Osteoblast (primary cell): ENCODE results near the gene ITPKC. TPM values are rescaled to one million over a fixed set of nuclear protein-coding genes. Genes with fewer than 3 reads are reported as not detected.

ENCODE experiments used
- DNase-seq: peaks from one replicate; pipeline ENCODE4 v3.0.0; 2011; ENCODE audit warnings: low spot score, mixed read lengths; ENCODE audit not compliant: insufficient read length; ENCODE audit errors: missing footprints
- H2AFZ ChIP-seq: 2 replicates; pipeline ENCODE4 v1.6.0; 2011; ENCODE audit warnings: mild to moderate bottlenecking, low read length
- H3K27ac ChIP-seq: 2 replicates; pipeline ENCODE4 v1.5.1; 2011; ENCODE audit warnings: mild to moderate bottlenecking, low read depth, low read length, moderate library complexity
- H3K27me3 ChIP-seq: 2 replicates; pipeline ENCODE4 v1.6.0; 2012; ENCODE audit warnings: mild to moderate bottlenecking, control low read depth, inconsistent platforms, low read length, moderate library complexity; ENCODE audit not compliant: insufficient read depth
- H3K36me3 ChIP-seq: 2 replicates; pipeline ENCODE4 v1.5.1; 2011; ENCODE audit warnings: mild to moderate bottlenecking, low read length, control low read depth, moderate library complexity; ENCODE audit not compliant: insufficient read depth
- H3K4me1 ChIP-seq: 2 replicates; pipeline ENCODE4 v1.5.1; 2011; ENCODE audit warnings: mild to moderate bottlenecking, low read length, control low read depth, moderate library complexity; ENCODE audit not compliant: insufficient read depth
- H3K4me2 ChIP-seq: 2 replicates; pipeline ENCODE4 v1.6.0; 2011; ENCODE audit warnings: mild to moderate bottlenecking, low read length; ENCODE audit not compliant: insufficient read depth
- H3K4me3 ChIP-seq: fragments of 200-600 bp; sonication (generic); 3 replicates; pipeline ENCODE4 v1.5.1; 2012; ENCODE audit warnings: mild to moderate bottlenecking, low read length, inconsistent platforms; ENCODE audit not compliant: insufficient read depth
- H3K79me2 ChIP-seq: 2 replicates; pipeline ENCODE4 v1.6.0; 2012; ENCODE audit warnings: mild to moderate bottlenecking, low read length, control low read depth, inconsistent platforms; ENCODE audit not compliant: insufficient read depth
- H3K9me3 ChIP-seq: 2 replicates; pipeline ENCODE4 v1.5.1; 2011; ENCODE audit warnings: low read depth, low read length, control low read depth
- H4K20me1 ChIP-seq: 2 replicates; pipeline ENCODE4 v1.6.0; 2012; ENCODE audit warnings: mild to moderate bottlenecking, low read length, control low read depth; ENCODE audit not compliant: insufficient read depth
- CTCF ChIP-seq: IDR thresholded peaks from 2 replicates; pipeline ENCODE4 v1.5.1; 2011; ENCODE audit warnings: mild to moderate bottlenecking, low read depth, low read length, moderate library complexity; ENCODE audit errors: extremely low read depth
- total RNA-seq: library from RNA; depleted of rRNA; stranded (reverse); fragments of >200 nt; gene quantifications from 2 replicates; pipeline ENCODE4 v1.2.3, GENCODE V29; 2012

ITPKC gene
- total RNA-seq, 1 donor = 9.8 TPM

- H3K4me1 ChIP-seq = peaks cover 12% of the 10 kb centered on the region
- H3K27me3 ChIP-seq = no peaks in the 10 kb centered on the region
- no peak for DNase-seq
- no peak for TF ChIP-seq CTCF
- no peaks in the 10 kb centered on the region for H4K20me1 ChIP-seq
- H3K79me2 ChIP-seq = peaks cover 4% of the 10 kb centered on the region
- no peaks in the 10 kb centered on the region for H3K36me3 ChIP-seq
- H3K9me3 ChIP-seq = no peaks in the 10 kb centered on the region
- H2AFZ ChIP-seq = no peak overlapping the region
- no peak overlapping the region for H3K4me2 ChIP-seq
- no peak overlapping the region for H3K4me3 ChIP-seq
- H3K27ac ChIP-seq = no peak overlapping the region
Observed at GRCh38 chr19:40776364-40776763, 59.5 kb downstream of the ITPKC start.

- peak; percentile 83 for DNase-seq
- peaks cover 4% of the 10 kb centered on the region for H3K79me2 ChIP-seq
- peaks cover 12% of the 10 kb centered on the region for H3K4me1 ChIP-seq
- peak overlapping the region; percentile 77 for H3K4me3 ChIP-seq
- no peaks in the 10 kb centered on the region for H3K36me3 ChIP-seq
- no peak for TF ChIP-seq CTCF
- H3K27ac ChIP-seq = peak overlapping the region; percentile 88
- no peaks in the 10 kb centered on the region for H3K9me3 ChIP-seq
- H3K4me2 ChIP-seq = peak overlapping the region; percentile 99
- no peaks in the 10 kb centered on the region for H3K27me3 ChIP-seq
- peak overlapping the region; percentile 92 for H2AFZ ChIP-seq
- no peaks in the 10 kb centered on the region for H4K20me1 ChIP-seq
Observed at GRCh38 chr19:40776932-40777644, 60.2 kb downstream of the ITPKC start.

GRCh38 chr19:40777645-40777936 is 60.7 kb downstream of the ITPKC start:
- peak overlapping the region; percentile 92 for H2AFZ ChIP-seq
- TF ChIP-seq CTCF = no peak

GRCh38 chr19:40777937-40778705 is 61.2 kb downstream of the ITPKC start, which contains the start of gene RAB4B:
TSS of gene RAB4B (plus strand) at chr19:40778247. CDS start at chr19:40778376, 129 bp downstream.
- Histone ChIP-seq H3K4me3 (peak within 1 kb of the TSS; percentile 77), H3K4me1 (peaks cover 12% of the 10 kb centered on the region), H3K36me3 (no peaks in the 10 kb centered on the region), H3K79me2 (peaks cover 4% of the 10 kb centered on the region), H3K27ac (peak within 1 kb of the TSS; percentile 88), H4K20me1 (no peaks in the 10 kb centered on the region), H2AFZ (peak within 1 kb of the TSS; percentile 92), H3K9me3 (no peaks in the 10 kb centered on the region), H3K27me3 (no peaks in the 10 kb centered on the region), H3K4me2 (peak within 1 kb of the TSS; percentile 99)
- peak; percentile 98 for DNase-seq
- TF ChIP-seq CTCF = no peak

More at GRCh38 chr19:40777645-40777936, 60.7 kb downstream of the ITPKC start:
- H3K4me1 ChIP-seq = peaks cover 12% of the 10 kb centered on the region
- H3K79me2 ChIP-seq = peaks cover 4% of the 10 kb centered on the region
- peak overlapping the region; percentile 77 for H3K4me3 ChIP-seq
- no peak for DNase-seq
- H4K20me1 ChIP-seq = no peaks in the 10 kb centered on the region
- peak overlapping the region; percentile 88 for H3K27ac ChIP-seq
- H3K36me3 ChIP-seq = no peaks in the 10 kb centered on the region
- H3K4me2 ChIP-seq = peak overlapping the region; percentile 99
- no peaks in the 10 kb centered on the region for H3K27me3 ChIP-seq
- H3K9me3 ChIP-seq = no peaks in the 10 kb centered on the region
